HUES64 (cell line): Measurements from ENCODE around the gene DEFB127. TPM values are rescaled to one million over a fixed set of nuclear protein-coding genes. Genes with fewer than 3 reads are reported as not detected.
"Not testable (repeated sequence)": the region's sequence is repeated elsewhere in the genome, so short reads cannot be mapped to it uniquely, and the experiment has no call there.

Experiments
- H3K27ac ChIP-seq: 2 replicates; pipeline ENCODE4 v1.7.0; 2013; ENCODE audit warnings: low read depth, low read length, inconsistent platforms
- H3K27me3 ChIP-seq: 2 replicates; pipeline ENCODE4 v1.6.1; 2013; ENCODE audit warnings: mild to moderate bottlenecking, low read length; ENCODE audit not compliant: insufficient read depth
- H3K36me3 ChIP-seq: 2 replicates; pipeline ENCODE4 v1.6.1; 2013; ENCODE audit warnings: mild to moderate bottlenecking, low read length; ENCODE audit not compliant: insufficient read depth
- H3K4me1 ChIP-seq: 2 replicates; pipeline ENCODE4 v1.6.1; 2013; ENCODE audit warnings: mild to moderate bottlenecking, low read length, moderate library complexity; ENCODE audit not compliant: insufficient read depth
- H3K4me3 ChIP-seq: 2 replicates; pipeline ENCODE4 v1.5.1; 2013; ENCODE audit warnings: mild to moderate bottlenecking, low read length, moderate library complexity
- H3K9ac ChIP-seq: 2 replicates; pipeline ENCODE4 v1.6.1; 2013; ENCODE audit warnings: mild to moderate bottlenecking, low read depth, low read length
- H3K9me3 ChIP-seq: 2 replicates; pipeline ENCODE4 v1.6.1; 2013; ENCODE audit warnings: low read depth, low read length; ENCODE audit not compliant: insufficient read depth
- WGBS: fragments of 150-250, 120-280 bp; methylation state at CpG from one replicate; pipeline ENCODE4 v1.1.7; 2013; ENCODE audit warnings: missing lambda C conversion rate; 5-methylcytosine and 5-hydroxymethylcytosine counted together
- polyA plus RNA-seq, 2 experiments: library from polyadenylated mRNA; stranded (reverse); fragments of 50-300 nt; gene quantifications; one replicate each; pipeline ENCODE4 v1.2.3, GENCODE V29; 2013

The DEFB127 gene, protein sequence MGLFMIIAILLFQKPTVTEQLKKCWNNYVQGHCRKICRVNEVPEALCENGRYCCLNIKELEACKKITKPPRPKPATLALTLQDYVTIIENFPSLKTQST
- not detected for polyA plus RNA-seq (2013, experiment 1 of 2)
- not detected for polyA plus RNA-seq (2013, experiment 2 of 2)

DNA sequence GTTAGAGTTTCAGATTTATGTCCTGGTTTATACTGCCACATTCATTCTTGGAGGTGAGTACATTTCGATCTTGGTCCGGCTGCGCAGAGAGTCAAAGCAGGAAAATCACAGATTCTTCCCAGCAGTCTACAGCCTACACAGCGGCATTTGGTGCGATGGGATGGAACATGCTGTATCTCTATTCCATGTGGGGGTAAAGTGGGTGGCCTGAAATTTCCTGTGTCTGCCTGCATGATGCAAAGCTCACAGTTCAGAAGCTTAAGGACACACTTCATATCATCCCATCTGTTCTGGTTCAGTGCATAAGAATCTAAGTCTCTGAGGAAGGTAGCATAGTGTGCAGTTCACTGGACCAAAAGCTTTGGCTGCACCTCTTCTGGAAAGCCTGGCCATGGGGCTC, at the start of gene DEFB127:
Gene DEFB127 (plus strand): TSS at position 301 of the 400 bp plus-strand sequence. CDS start 91 bp downstream, at position 392.
- Histone ChIP-seq H3K36me3 (no peaks in the 10 kb centered on the region), H3K27ac (no peak within 1 kb of the TSS), H3K9me3 (no peaks in the 10 kb centered on the region), H3K4me1 (no peaks in the 10 kb centered on the region), H3K4me3 (no peak within 1 kb of the TSS), H3K9ac (no peak within 1 kb of the TSS), H3K27me3 (peaks cover 17% of the 10 kb centered on the region)
- whole genome bisulfite sequencing = 97% methylated on average over 5 of the region's 5 CpGs

- Histone ChIP-seq H3K9me3 (peaks cover 21% of the 10 kb centered on the region), H3K9ac (no peak overlapping the region), H3K36me3 (no peaks in the 10 kb centered on the region), H3K4me3 (no peak overlapping the region), H3K27ac (no peak overlapping the region), H3K4me1 (no peaks in the 10 kb centered on the region), H3K27me3 (no peaks in the 10 kb centered on the region)
Measured at GRCh38 chr20:112396-112795, 44.9 kb upstream of the DEFB127 start.

DNA sequence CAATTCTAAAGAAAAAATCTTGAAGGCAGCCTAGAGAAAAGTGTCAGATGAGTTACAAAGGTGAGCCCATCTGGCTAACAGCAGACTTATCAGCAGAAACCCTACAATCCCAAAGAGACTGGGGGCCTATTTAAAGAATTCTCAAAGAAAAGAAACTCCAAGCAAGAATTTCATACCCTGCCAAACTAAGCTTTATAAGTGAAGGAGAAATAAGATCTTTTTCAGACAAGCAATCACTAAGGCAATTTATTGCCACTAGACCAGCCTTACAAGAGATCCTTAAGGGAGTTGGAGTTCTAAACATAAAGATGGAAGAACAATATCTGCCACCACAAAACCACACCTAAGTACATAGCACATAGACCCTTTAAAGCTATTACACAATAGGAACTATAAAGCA, 39.7 kb upstream of the DEFB127 start:
- Histone ChIP-seq H3K9me3 (peaks cover 33% of the 10 kb centered on the region), H3K27me3 (peaks cover 5% of the 10 kb centered on the region; the same call in 1 of the 2 replicates), H3K9ac (no peak overlapping the region), H3K36me3 (no peaks in the 10 kb centered on the region), H3K27ac (no peak overlapping the region), H3K4me3 (no peak overlapping the region), H3K4me1 (no peaks in the 10 kb centered on the region)

- not testable (repeated sequence) for H3K27ac ChIP-seq, H3K9ac ChIP-seq, H3K4me1 ChIP-seq, H3K9me3 ChIP-seq, H3K27me3 ChIP-seq, H3K36me3 ChIP-seq
- 0 out of 2 replicates have a peak overlapping the region, but pooled peaks have one; percentile 8 for H3K4me3 ChIP-seq
- 83% methylated on average over 22 of the region's 28 CpGs for WGBS
Measured at GRCh38 chr20:129786-130323, 27.4 kb upstream of the DEFB127 start.

- Histone ChIP-seq H3K4me3 (no peak overlapping the region), H3K9me3 (peaks cover 14% of the 10 kb centered on the region; the same call in 1 of the 2 replicates), H3K27ac (no peak overlapping the region), H3K36me3 (no peaks in the 10 kb centered on the region), H3K4me1 (no peaks in the 10 kb centered on the region), H3K9ac (no peak overlapping the region), H3K27me3 (peaks cover 3% of the 10 kb centered on the region; the same call in 1 of the 2 replicates)
- 93% methylated on average over 11 of the region's 11 CpGs for WGBS
Measured at GRCh38 chr20:137668-138490, 19.4 kb upstream of the DEFB127 start.

- Histone ChIP-seq H3K4me1 (peaks cover 5% of the 10 kb centered on the region; the same call in 1 of the 2 replicates), H3K27ac (no peak within 1 kb of the TSS), H3K9ac (no peak within 1 kb of the TSS), H3K36me3 (no peaks in the 10 kb centered on the region), H3K9me3 (peaks cover 10% of the 10 kb centered on the region; the same call in 1 of the 2 replicates), H3K27me3 (peaks cover 3% of the 10 kb centered on the region; the same call in 1 of the 2 replicates), H3K4me3 (no peak within 1 kb of the TSS)
- WGBS = 92% methylated on average over 1 of the region's 1 CpG
Measured at GRCh38 chr20:142290-142689, 15.0 kb upstream of the DEFB127 start, which contains the start of gene DEFB126. Gene DEFB126 (plus strand): TSS chr20:142590. CDS start chr20:142629, 39 bp downstream.

DNA sequence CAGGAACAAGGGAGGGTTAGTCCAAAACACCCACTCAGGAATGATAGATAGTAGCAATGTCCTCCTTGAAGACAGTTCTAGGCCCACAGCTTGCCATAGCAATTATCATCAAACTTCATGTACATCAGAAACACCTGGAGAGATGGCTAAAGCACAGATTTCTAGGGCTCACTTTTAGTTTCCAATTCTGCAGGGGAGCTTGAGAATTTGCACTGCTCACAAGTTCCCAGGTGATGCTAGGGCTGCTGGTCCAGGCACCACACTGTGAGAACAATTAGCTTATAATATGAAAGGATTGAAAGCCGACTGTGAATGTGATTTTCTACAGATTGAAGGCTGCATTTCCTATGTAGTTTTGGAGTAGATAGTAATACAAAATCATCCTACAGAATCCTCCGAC, 11.4 kb upstream of the DEFB127 start:
- Histone ChIP-seq H3K4me1 (peaks cover 5% of the 10 kb centered on the region; the same call in 1 of the 2 replicates), H3K9me3 (no peaks in the 10 kb centered on the region; the same call in 1 of the 2 replicates), H3K36me3 (no peaks in the 10 kb centered on the region), H3K4me3 (no peak overlapping the region), H3K27me3 (peaks cover 8% of the 10 kb centered on the region; the same call in 1 of the 2 replicates), H3K9ac (no peak overlapping the region), H3K27ac (no peak overlapping the region)
- WGBS = 73% methylated on average over 2 of the region's 2 CpGs

DNA sequence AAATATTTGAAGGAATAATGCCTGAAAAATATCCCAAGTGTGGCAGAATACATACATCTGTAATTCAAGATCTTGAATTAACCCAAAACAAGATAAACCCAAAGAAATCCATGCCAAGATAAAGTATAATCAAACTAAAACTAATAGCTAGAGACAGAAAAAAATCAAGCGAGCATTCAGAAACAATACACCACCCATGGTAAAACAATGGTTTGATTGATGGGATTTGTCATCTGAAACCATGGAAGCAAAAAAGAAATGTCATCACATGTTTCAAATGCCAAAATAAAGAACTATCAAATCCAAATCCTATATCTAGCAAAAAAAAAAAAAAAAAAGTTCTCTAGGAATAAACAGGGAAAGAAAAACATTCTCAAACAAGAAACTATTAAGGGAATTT, 5.1 kb upstream of the DEFB127 start:
- Histone ChIP-seq H3K9me3 (no peaks in the 10 kb centered on the region; the same call in 1 of the 2 replicates), H3K36me3 (no peaks in the 10 kb centered on the region), H3K27ac (no peak overlapping the region), H3K4me1 (no peaks in the 10 kb centered on the region), H3K4me3 (no peak overlapping the region), H3K27me3 (peaks cover 5% of the 10 kb centered on the region; the same call in 1 of the 2 replicates), H3K9ac (no peak overlapping the region)
- no CpG with 5 or more reads among the region's 1 CpG for WGBS

GRCh38 chr20:164618-165017, 7.4 kb downstream of the DEFB127 start:
- Histone ChIP-seq H3K9me3 (no peaks in the 10 kb centered on the region), H3K27ac (no peak overlapping the region), H3K36me3 (no peaks in the 10 kb centered on the region), H3K4me1 (no peaks in the 10 kb centered on the region), H3K9ac (no peak overlapping the region), H3K4me3 (no peak overlapping the region), H3K27me3 (peaks cover under 1% of the 10 kb centered on the region; the same call in 1 of the 2 replicates)
- 87% methylated on average over 3 of the region's 3 CpGs for WGBS

GRCh38 chr20:168876-169275, 11.6 kb downstream of the DEFB127 start:
- H3K9me3 ChIP-seq = no peaks in the 10 kb centered on the region
- no peak overlapping the region for H3K27ac ChIP-seq
- WGBS = 84% methylated on average over 2 of the region's 2 CpGs
- H3K4me1 ChIP-seq = no peaks in the 10 kb centered on the region
- H3K27me3 ChIP-seq = no peaks in the 10 kb centered on the region
- H3K36me3 ChIP-seq = no peaks in the 10 kb centered on the region
- H3K9ac ChIP-seq = no peak overlapping the region
- no peak overlapping the region for H3K4me3 ChIP-seq

DNA sequence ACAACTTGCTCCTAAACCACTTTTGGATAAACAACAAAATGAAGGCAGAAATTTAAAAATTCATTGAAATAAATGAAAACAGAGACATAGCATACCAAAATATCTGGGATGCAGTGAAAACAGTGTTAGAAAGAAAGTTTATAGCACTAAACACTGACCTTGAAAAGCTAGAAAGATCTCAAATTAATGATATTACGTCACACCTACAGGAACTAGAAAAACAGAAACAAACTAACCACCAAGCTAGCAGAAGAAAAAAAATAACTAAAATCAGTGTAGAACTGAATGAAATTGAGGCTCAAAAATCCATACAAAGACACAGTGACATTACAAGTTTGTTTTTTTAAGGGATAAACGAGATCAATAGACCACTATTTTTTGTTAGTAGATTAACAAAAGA, 27.0 kb downstream of the DEFB127 start:
- H3K27ac ChIP-seq = no peak overlapping the region
- no peaks in the 10 kb centered on the region for H3K27me3 ChIP-seq
- peaks cover 12% of the 10 kb centered on the region; the same call in 1 of the 2 replicates for H3K9me3 ChIP-seq
- H3K9ac ChIP-seq = no peak overlapping the region
- H3K4me3 ChIP-seq = no peak overlapping the region
- H3K4me1 ChIP-seq = no peaks in the 10 kb centered on the region
- no peaks in the 10 kb centered on the region for H3K36me3 ChIP-seq
- no CpG with 5 or more reads among the region's 2 CpGs for WGBS
